OCI-LY3 (cell line): ENCODE data around the gene SLC22A2.
A peak's percentile ranks its signal among the peaks of the same experiment; 100 is the strongest.

Experiments used
- H2AFZ ChIP-seq: fragments of 200-600, 300-600 bp; shearing (Covaris generic); 2 replicates; pipeline ENCODE4 v1.6.0; 2014; ENCODE audit warnings: antibody characterized with exemption, low read depth, low read length
- H3K27ac ChIP-seq: fragments of 200-600, 300-600 bp; sonication (generic); 2 replicates; pipeline ENCODE4 v1.5.1; 2014; ENCODE audit warnings: mild to moderate bottlenecking, low read length, moderate library complexity, mixed read lengths
- H3K27me3 ChIP-seq: fragments of 200-600, 300-600 bp; sonication (generic); 2 replicates; pipeline ENCODE4 v1.6.1; 2014; ENCODE audit warnings: low read depth, low read length, mixed read lengths
- H3K36me3 ChIP-seq: fragments of 200-600, 300-600 bp; sonication (generic); replicated peaks from 2 replicates; pipeline ENCODE3; 2014; ENCODE audit warnings: low read depth, low read length, mixed read lengths
- H3K4me1 ChIP-seq: fragments of 300-600, 200-600 bp; sonication (generic); 2 replicates; pipeline ENCODE4 v1.6.1; 2014; ENCODE audit warnings: low read length, mixed read lengths
- H3K4me2 ChIP-seq: fragments of 200-600, 300-600 bp; sonication (generic); 2 replicates; pipeline ENCODE4 v1.6.1; 2014; ENCODE audit warnings: low read length, mixed read lengths
- H3K4me3 ChIP-seq: fragments of 300-600, 200-600 bp; sonication (generic); 2 replicates; pipeline ENCODE4 v1.5.1; 2014; ENCODE audit warnings: antibody characterized with exemption, mild to moderate bottlenecking, low read length, moderate library complexity
- H3K79me2 ChIP-seq: fragments of 300-600, 200-600 bp; shearing (Covaris generic); 2 replicates; pipeline ENCODE4 v1.6.1; 2014; ENCODE audit warnings: mild to moderate bottlenecking, low read length, mixed read lengths
- H3K9ac ChIP-seq: fragments of 300-600, 200-600 bp; shearing (Covaris generic); 2 replicates; pipeline ENCODE4 v1.6.0; 2014; ENCODE audit warnings: mild to moderate bottlenecking, low read length, moderate library complexity
- H3K9me3 ChIP-seq: fragments of 200-600, 300-600 bp; shearing (Covaris generic); 2 replicates; pipeline ENCODE4 v1.6.1; 2014; ENCODE audit warnings: low read length, mixed read lengths; ENCODE audit not compliant: insufficient read depth
- H4K20me1 ChIP-seq: fragments of 200-600, 300-600 bp; sonication (generic); 2 replicates; pipeline ENCODE4 v1.6.1; 2016; ENCODE audit warnings: low read length, mixed read lengths; ENCODE audit not compliant: insufficient read depth
- EZH2phosphoT487 ChIP-seq: fragments of 200-600 bp; shearing (Covaris generic); IDR thresholded peaks from 2 replicates; pipeline ENCODE4 v1.6.1; 2018; ENCODE audit warnings: antibody characterized with exemption, mixed run types, low read depth
- TF ChIP-seq, protein P1 (sequence below): fragments of 200-600, 300-600 bp; sonication (generic); IDR thresholded peaks from 2 replicates; pipeline ENCODE4 v1.5.1; 2014; ENCODE audit warnings: antibody characterized with exemption, low read length, low read depth

The SLC22A2 gene

GRCh38 chr6:160224639-160225237, 33.9 kb downstream of the SLC22A2 start:
- H3K27me3 ChIP-seq, result no peaks in the 10 kb centered on the region
- H3K9ac ChIP-seq, result no peak overlapping the region
- H3K4me3 ChIP-seq, result no peak overlapping the region
- H2AFZ ChIP-seq, result no peak overlapping the region
- no peak overlapping the region for H3K4me2 ChIP-seq
- no peaks in the 10 kb centered on the region for H3K9me3 ChIP-seq
- no peaks in the 10 kb centered on the region for H4K20me1 ChIP-seq
- no peaks in the 10 kb centered on the region for H3K36me3 ChIP-seq
- H3K27ac ChIP-seq, result no peak overlapping the region
- no peaks in the 10 kb centered on the region for H3K79me2 ChIP-seq
- TF ChIP-seq, protein P1, sequence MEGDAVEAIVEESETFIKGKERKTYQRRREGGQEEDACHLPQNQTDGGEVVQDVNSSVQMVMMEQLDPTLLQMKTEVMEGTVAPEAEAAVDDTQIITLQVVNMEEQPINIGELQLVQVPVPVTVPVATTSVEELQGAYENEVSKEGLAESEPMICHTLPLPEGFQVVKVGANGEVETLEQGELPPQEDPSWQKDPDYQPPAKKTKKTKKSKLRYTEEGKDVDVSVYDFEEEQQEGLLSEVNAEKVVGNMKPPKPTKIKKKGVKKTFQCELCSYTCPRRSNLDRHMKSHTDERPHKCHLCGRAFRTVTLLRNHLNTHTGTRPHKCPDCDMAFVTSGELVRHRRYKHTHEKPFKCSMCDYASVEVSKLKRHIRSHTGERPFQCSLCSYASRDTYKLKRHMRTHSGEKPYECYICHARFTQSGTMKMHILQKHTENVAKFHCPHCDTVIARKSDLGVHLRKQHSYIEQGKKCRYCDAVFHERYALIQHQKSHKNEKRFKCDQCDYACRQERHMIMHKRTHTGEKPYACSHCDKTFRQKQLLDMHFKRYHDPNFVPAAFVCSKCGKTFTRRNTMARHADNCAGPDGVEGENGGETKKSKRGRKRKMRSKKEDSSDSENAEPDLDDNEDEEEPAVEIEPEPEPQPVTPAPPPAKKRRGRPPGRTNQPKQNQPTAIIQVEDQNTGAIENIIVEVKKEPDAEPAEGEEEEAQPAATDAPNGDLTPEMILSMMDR, result no peak
- TF ChIP-seq EZH2phosphoT487, result no peak
- H3K4me1 ChIP-seq, result no peaks in the 10 kb centered on the region

GRCh38 chr6:160222491-160222890, 36.1 kb downstream of the SLC22A2 start:
- H3K4me1 ChIP-seq, result no peaks in the 10 kb centered on the region
- no peaks in the 10 kb centered on the region for H4K20me1 ChIP-seq
- TF ChIP-seq, protein P1, result no peak
- no peak for TF ChIP-seq EZH2phosphoT487
- H2AFZ ChIP-seq, result no peak overlapping the region
- H3K36me3 ChIP-seq, result no peaks in the 10 kb centered on the region
- no peaks in the 10 kb centered on the region for H3K79me2 ChIP-seq
- no peak overlapping the region for H3K4me2 ChIP-seq
- H3K9me3 ChIP-seq, result no peaks in the 10 kb centered on the region
- no peaks in the 10 kb centered on the region for H3K27me3 ChIP-seq
- no peak overlapping the region for H3K4me3 ChIP-seq
- no peak overlapping the region for H3K27ac ChIP-seq
- H3K9ac ChIP-seq, result no peak overlapping the region

DNA sequence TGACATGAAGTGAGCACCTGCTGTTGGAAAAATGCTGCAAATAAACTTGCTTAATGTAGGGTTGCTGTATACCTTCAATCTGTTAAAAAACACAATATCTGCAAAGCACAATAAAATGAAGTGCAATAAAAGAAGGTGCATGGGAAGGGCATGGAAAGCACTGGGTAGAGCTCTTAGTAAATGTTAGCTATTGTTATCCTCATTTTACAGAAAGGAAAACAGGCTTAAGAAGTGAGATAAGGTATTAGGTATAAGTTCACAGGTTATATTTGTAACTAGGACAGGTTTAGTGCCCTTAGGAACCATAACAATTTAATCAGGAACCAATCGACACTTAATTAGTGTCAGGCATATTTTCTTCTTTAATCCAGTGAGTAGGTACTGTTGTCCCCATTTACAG, 36.7 kb downstream of the SLC22A2 start:
- H3K4me2 ChIP-seq, result no peak overlapping the region
- no peak for TF ChIP-seq EZH2phosphoT487
- TF ChIP-seq, protein P1, result no peak

DNA sequence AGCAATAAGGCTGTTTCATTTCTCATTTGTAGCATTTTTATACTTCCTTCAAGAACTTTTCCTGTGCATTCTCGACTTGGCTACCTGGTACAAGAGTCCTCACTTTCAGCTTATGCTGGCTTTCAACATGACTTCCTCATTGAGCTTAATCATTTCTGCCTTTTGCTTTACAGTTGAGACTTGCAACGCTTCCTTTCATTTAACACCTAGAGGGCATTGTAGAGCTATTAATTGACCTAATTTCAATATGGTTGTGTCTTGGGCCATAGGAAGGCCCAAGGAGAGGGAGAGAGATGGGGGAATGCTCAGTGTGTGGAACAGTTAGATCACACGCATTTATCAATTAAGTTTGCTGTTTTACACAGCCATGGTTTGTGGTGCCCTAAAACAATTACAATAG, 37.2 kb downstream of the SLC22A2 start:
- TF ChIP-seq EZH2phosphoT487, result no peak
- TF ChIP-seq, protein P1, result peak; percentile 33; the same call in 1 of the 2 replicates

More for the DNA sequence above, 36.7 kb downstream of the SLC22A2 start:
- no peaks in the 10 kb centered on the region for H3K27me3 ChIP-seq
- H3K36me3 ChIP-seq, result no peaks in the 10 kb centered on the region
- no peak overlapping the region for H3K27ac ChIP-seq
- H2AFZ ChIP-seq, result no peak overlapping the region
- no peak overlapping the region for H3K9ac ChIP-seq
- no peaks in the 10 kb centered on the region for H4K20me1 ChIP-seq
- no peaks in the 10 kb centered on the region for H3K9me3 ChIP-seq
- no peaks in the 10 kb centered on the region for H3K4me1 ChIP-seq
- no peaks in the 10 kb centered on the region for H3K79me2 ChIP-seq
- no peak overlapping the region for H3K4me3 ChIP-seq

More for the DNA sequence above, 37.2 kb downstream of the SLC22A2 start:
- Histone ChIP-seq H3K27ac (no peak overlapping the region), H3K4me3 (no peak overlapping the region), H2AFZ (no peak overlapping the region), H3K4me2 (no peak overlapping the region), H3K4me1 (no peaks in the 10 kb centered on the region), H3K9me3 (no peaks in the 10 kb centered on the region), H3K9ac (no peak overlapping the region), H3K79me2 (no peaks in the 10 kb centered on the region), H4K20me1 (no peaks in the 10 kb centered on the region), H3K36me3 (no peaks in the 10 kb centered on the region), H3K27me3 (no peaks in the 10 kb centered on the region)
